A549 (cell line): Measurements from ENCODE around the gene MORF4L1.

ENCODE experiments used
- BHLHE40 ChIP-seq: IDR thresholded peaks from 2 replicates; pipeline ENCODE4 v1.6.1; 2012; ENCODE audit warnings: low read depth, low read length, inconsistent platforms
- CHD4 ChIP-seq: fragments of 200-600 bp; sonication (generic); IDR thresholded peaks from 2 replicates; pipeline ENCODE4 v1.6.1; 2016; ENCODE audit warnings: antibody characterized with exemption, mild to moderate bottlenecking, borderline replicate concordance
- CTCF ChIP-seq: fragments of >200 bp; sonication (Bioruptor Twin); formaldehyde crosslinking; IDR thresholded peaks from 3 replicates; pipeline ENCODE4 v1.5.1; 2016
- E2F6 ChIP-seq: IDR thresholded peaks from 2 replicates; pipeline ENCODE4 v1.6.1; 2012; ENCODE audit warnings: low read depth, borderline replicate concordance
- ESRRA ChIP-seq: fragments of 150-350 bp; IDR thresholded peaks from 2 replicates; pipeline ENCODE4 v1.6.1; 2014; ENCODE audit warnings: mild to moderate bottlenecking, low read length, borderline replicate concordance
- KDM1A ChIP-seq: fragments of 200-600 bp; sonication (generic); IDR thresholded peaks from 2 replicates; pipeline ENCODE4 v1.6.1; 2016; ENCODE audit warnings: low read depth, mild to moderate bottlenecking
- MAFK ChIP-seq: fragments of 450-650 bp; IDR thresholded peaks from 2 replicates; pipeline ENCODE4 v1.6.1; 2014; ENCODE audit not compliant: partially characterized antibody
- PHF8 ChIP-seq: fragments of 200-600 bp; sonication (generic); IDR thresholded peaks from 2 replicates; pipeline ENCODE4 v1.6.1; 2016; ENCODE audit warnings: low read depth, mild to moderate bottlenecking, antibody characterized with exemption, moderate library complexity, borderline replicate concordance
- POLR2A ChIP-seq: IDR thresholded peaks from 2 replicates; pipeline ENCODE4 v1.6.1; 2012; ENCODE audit warnings: mild to moderate bottlenecking, low read length
- ZSCAN20 ChIP-seq: fragments of 250-450 bp; sonication (Bioruptor Pico); IDR thresholded peaks from 2 replicates; pipeline ENCODE4 v1.8.0; 2022; ENCODE audit warnings: mild to moderate bottlenecking, moderate library complexity
- TF ChIP-seq, protein P1 (sequence below): fragments of 200-600 bp; sonication (generic); IDR thresholded peaks from 2 replicates; pipeline ENCODE4 v1.6.1; 2016; ENCODE audit warnings: antibody characterized with exemption, mild to moderate bottlenecking, moderate library complexity
- TF ChIP-seq, protein P2 (sequence below): fragments of 450-650 bp; IDR thresholded peaks from 2 replicates; pipeline ENCODE4 v1.6.1; 2014; ENCODE audit warnings: antibody characterized with exemption

- TF ChIP-seq KDM1A (no peak), POLR2A (no peak), PHF8 (no peak), CTCF (no peak), ESRRA (no peak), MAFK (no peak), ZSCAN20 (CRISPR knock-in tag) (no peak), CHD4 (no peak), E2F6 (no peak), BHLHE40 (no peak)
- TF ChIP-seq, protein P1, sequence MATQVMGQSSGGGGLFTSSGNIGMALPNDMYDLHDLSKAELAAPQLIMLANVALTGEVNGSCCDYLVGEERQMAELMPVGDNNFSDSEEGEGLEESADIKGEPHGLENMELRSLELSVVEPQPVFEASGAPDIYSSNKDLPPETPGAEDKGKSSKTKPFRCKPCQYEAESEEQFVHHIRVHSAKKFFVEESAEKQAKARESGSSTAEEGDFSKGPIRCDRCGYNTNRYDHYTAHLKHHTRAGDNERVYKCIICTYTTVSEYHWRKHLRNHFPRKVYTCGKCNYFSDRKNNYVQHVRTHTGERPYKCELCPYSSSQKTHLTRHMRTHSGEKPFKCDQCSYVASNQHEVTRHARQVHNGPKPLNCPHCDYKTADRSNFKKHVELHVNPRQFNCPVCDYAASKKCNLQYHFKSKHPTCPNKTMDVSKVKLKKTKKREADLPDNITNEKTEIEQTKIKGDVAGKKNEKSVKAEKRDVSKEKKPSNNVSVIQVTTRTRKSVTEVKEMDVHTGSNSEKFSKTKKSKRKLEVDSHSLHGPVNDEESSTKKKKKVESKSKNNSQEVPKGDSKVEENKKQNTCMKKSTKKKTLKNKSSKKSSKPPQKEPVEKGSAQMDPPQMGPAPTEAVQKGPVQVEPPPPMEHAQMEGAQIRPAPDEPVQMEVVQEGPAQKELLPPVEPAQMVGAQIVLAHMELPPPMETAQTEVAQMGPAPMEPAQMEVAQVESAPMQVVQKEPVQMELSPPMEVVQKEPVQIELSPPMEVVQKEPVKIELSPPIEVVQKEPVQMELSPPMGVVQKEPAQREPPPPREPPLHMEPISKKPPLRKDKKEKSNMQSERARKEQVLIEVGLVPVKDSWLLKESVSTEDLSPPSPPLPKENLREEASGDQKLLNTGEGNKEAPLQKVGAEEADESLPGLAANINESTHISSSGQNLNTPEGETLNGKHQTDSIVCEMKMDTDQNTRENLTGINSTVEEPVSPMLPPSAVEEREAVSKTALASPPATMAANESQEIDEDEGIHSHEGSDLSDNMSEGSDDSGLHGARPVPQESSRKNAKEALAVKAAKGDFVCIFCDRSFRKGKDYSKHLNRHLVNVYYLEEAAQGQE, result no peak
- TF ChIP-seq, protein P2, sequence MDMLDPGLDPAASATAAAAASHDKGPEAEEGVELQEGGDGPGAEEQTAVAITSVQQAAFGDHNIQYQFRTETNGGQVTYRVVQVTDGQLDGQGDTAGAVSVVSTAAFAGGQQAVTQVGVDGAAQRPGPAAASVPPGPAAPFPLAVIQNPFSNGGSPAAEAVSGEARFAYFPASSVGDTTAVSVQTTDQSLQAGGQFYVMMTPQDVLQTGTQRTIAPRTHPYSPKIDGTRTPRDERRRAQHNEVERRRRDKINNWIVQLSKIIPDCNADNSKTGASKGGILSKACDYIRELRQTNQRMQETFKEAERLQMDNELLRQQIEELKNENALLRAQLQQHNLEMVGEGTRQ, result no peak
Measured at GRCh38 chr15:78910271-78910670, 37.6 kb downstream of the MORF4L1 start.
